ACHN (cell line): ENCODE measurements around the gene GSG1L.
"Not testable (repeated sequence)": the region's sequence is repeated elsewhere in the genome, so short reads cannot be mapped to it uniquely, and the experiment has no call there.

Source experiments
- DNase-seq: peaks from one replicate; pipeline ENCODE4 v3.0.0-alpha.2; 2015
- in situ Hi-C: cut with HindIII; loops from 2 replicates; pipeline ENCODE4 v1.10.0; 2017; ENCODE audit warnings: low sequenced_read_pairs, low pct_ligation_motif_present, low pct_unique_long_range_greater_than_20kb

The GSG1L gene

DNA sequence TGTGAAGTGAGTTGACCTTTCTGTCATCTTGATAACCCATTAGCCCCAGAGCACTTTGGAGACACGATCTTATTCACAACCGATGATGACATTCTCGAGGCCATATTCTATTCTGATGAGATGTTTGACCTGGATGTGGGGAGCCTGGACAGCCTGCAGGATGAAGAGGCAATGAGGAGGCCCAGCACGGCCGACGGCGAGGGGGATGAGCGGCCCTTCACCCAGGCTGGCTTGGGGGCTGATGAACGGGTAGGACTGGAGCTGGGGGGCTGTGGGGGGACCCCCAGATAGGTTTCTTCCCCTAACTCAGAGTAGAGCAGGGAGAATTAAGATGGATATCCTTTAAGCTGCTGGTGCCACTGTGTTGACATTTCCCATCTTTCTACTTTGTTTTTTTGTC is 311.8 kb downstream of the GSG1L start:
- in situ Hi-C loops, result no loop called here

DNA sequence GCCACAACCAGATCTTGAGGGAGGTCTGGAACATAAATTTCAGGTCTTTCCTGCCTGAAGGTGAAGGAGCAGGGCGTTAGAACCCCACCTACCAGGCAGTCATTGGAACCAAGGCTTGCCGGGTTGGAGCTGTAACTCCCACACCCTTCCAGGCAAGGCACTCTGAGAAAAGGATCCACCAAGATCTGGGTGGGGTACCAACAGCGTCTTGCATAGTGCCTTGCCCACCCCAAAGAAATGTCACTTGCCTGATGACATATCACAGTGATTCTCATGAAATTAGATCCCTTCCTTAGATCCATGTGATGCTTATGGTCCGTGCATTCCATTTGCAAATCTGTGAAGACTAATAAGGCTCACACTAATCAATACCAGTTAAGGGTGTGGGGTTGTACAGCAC is 312.3 kb downstream of the GSG1L start:
- no peak for DNase-seq

More for the DNA sequence above, 311.8 kb downstream of the GSG1L start:
- DNase-seq, result no peak

DNA sequence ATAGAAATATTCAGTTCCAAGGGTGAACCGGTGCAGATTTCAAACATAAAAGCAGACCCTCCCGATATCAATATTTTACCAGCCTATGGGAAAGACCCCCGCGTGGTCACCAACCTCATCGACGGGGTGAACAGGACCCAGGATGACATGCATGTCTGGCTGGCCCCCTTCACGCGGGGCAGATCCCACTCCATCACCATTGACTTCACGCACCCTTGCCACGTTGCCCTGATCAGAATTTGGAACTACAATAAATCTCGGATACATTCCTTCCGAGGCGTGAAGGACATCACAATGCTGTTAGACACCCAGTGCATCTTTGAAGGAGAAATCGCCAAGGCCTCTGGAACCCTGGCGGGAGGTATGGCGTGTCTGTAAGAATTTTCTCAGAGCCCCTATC is 313.6 kb downstream of the GSG1L start:
- in situ Hi-C loops, result no loop called here
- no peak for DNase-seq

More for the DNA sequence above, 312.3 kb downstream of the GSG1L start:
- in situ Hi-C loops, result no loop called here

DNA sequence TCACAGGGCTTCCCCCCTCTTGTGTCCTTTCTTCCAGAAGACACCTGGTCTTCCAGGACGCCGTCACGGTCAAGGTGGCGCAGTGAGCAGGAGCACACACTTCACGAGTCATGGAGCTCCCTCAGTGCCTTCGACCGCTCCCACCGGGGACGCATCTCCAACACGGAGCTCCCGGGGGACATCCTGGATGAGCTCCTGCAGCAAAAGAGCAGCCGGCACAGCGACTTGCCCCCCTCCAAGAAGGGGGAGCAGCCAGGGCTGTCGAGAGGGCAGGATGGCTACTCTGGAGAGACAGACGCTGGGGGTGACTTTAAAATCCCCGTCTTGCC is 314.0 kb downstream of the GSG1L start:
- DNase-seq, result no peak
- in situ Hi-C loops, result no loop called here

DNA sequence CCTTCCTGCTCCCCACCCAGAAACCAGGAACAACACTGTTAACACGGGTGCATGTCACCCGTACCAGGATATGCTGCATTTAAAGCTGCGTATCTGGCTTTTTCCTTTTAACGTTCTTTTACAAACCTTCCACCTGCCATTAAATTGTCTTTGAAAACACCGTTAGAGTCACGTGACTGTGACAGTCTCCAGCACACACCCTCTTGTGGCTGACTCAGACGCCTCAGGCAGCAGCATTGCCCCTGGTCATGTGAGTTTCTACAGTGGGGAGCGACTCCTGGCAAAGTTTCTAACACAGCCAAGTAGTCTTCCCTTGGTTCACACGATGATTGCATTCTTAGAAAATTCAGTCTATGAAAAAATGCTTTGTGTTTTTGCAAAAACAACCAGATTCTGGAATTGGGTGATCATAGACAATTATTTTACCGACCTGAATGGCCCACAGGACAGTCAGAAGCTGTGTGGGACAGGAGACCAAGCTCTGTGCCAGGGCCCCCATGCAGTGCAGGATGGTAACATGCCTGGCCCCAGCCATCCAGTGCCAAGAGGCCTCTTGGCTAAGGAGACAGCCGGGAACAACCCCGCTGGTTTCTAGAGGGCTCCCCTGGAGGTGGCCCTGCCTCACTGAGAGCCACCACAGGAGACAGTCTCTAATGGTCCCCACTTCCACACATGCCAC is 314.5 kb downstream of the GSG1L start:
- peak; percentile 81 for DNase-seq
- in situ Hi-C loops, result no loop called here

DNA sequence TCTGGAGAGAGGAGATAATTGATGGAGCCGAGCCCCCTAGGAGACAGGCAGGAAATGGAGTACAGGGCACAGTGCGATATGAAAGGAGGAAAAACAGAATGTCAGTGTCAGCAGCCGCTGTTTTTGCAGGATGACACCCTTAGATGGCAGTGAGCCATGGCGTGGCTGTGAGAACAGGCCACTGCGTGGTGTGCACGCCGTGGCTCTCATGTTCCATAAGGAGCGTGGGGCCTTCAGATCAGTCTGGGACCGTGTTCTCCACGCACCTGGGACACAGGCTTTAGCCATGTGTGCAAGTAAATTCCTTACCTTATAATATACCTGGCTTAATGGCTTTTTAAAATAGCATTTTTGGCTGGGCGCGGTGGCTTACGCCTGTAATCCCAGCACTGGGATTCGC is 315.6 kb downstream of the GSG1L start:
- in situ Hi-C loops, result no loop called here
- no peak for DNase-seq

DNA sequence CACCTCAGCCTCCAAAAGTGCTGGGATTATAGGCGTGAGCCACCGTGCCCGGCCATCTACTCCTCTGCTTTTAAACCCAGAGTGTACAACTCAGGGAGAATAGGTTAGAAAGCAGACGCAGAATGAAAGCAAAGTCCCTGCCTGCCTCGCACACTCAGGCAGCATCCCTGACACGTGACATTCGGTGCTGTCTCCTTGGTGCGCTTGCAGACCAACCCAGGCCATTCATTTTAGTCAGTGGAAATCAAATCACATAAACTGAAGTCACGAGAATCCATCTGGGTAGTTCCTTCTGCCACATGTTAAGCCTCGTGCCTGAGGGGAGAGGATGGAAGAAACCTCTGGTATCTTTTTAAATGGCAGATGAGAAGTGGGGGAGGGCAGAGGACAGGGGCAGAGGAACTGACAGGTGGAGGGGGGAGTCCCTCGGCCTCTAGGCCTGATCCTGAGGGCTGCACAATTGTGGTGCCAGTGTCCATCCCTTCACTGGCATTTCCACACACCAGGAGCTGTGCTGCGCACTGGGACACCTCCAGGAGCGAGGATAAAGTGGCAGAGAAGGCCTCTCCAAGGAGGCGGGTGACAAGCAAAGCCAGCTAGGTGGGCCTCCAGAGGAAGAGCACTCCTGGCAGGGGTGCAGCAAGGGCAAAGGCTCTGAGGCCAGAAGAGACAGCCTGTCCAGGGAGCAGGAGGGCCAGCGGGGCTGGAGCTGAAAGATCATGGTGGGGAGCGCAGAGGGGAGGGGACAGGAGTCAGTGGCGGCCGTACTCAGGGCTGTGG is 317.2 kb downstream of the GSG1L start:
- in situ Hi-C loops, result no loop called here

DNA sequence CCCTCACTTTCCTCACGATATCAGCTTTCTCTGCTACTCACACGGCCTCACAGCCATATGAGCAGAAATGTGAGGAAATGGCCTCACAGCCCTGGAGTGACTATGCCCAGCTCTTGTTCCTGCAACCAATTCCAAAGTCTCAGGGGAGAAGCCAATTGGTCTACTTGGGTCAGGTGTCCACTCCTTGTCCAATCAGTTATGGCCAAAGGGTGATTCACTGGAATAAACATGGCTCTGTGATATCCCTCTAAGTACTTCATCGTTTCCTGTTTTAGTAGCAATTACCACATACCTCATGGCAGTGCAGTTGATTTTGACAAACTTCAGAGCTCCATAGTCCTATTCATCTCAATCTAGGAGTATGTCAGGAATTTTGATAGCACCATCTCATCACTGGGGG is 318.2 kb downstream of the GSG1L start:
- in situ Hi-C loops, result no loop called here
- no peak for DNase-seq

More for the DNA sequence above, 317.2 kb downstream of the GSG1L start:
- no peak for DNase-seq

DNA sequence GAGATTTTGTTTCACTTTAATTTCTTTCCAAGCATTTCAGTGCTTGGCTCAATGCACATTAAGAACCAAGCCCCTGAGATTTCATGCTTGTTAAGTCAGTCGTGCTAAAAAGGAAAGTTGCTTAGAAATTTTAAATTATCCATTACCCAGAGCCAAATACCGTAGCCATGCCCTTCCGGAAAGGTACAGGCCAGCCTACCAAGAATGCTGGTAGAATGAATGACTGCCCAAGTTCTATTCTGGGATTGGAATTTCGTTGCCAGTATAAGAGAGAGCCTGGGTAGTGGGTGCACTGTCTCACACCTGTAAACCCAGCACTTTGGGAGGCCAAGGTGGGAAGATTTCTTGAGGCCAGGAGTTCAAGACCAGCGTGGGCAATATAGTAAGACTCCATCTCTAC is 319.6 kb downstream of the GSG1L start:
- in situ Hi-C loops, result no loop called here
- DNase-seq, result no peak

DNA sequence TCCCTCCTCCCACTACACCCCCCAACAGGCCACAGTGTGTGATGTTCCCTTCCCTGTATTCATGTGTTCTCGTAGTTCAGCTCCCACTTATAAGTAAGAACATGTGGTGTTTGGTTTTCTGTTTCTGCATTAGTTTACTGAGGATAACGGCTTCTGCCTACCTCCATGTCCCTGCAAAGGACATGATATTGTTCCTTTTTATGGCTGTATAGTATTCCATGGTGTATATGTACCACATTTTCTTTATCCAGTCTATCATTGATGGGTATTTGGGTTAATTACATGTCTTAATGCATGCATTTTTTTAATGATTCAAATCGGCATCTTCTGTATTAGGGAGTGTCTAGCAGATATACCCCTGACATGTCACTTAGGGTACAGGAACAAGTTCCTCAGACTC is 320.5 kb downstream of the GSG1L start:
- in situ Hi-C loops, DNase-seq: not testable (repeated sequence)

DNA sequence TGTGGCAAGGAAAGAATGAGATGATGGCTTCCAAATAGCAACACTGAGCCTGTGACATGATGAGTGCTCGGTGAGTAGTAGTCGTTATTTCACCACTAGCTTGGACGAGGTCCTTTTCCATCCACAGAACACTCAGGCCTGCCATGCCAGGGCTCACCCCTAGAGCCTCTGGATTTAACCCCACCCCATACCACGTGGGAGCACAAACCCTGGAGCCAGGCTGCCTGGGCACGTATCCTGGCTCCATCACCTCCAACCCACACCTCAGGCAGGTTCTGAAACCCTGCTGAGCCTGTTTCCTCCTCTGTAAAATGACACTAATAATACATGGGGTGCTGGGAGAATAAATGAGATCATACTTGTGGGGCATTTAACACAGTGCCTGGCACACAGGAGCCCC is 321.2 kb downstream of the GSG1L start:
- in situ Hi-C loops, result no loop called here
- DNase-seq, result no peak

DNA sequence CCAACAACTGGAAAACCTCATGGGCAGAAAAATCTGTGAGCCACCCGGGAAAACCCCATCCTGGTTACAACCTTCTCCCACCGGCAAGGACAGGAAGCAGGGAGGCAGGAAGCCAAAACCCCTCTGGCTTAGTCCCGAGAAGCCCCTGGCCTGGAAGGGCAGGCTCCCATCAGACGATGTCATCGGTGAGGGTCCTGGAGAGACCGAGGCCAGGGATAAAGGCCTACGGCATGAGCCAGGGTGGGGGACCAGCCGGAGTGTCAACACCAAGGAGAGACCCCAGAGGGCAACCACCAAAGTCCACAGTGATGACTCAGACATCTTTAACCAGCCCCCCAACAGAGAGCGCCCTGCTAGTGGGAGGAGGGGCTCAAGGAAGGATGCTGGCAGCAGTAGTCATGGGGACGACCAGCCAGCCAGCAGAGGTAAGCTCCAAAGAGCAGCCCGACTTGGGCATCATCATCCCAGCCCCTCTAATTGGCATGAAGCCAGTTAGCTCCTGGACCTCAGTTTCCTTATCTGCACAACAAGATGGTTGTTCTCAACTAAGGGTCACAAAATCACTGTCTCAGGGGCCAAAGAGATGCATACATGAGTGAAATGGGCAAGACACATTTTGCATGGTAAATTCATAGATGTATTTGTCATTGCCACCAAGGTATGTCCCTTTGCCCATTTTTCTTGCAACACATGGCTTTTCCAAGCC is 322.9 kb downstream of the GSG1L start:
- in situ Hi-C loops, result no loop called here

DNA sequence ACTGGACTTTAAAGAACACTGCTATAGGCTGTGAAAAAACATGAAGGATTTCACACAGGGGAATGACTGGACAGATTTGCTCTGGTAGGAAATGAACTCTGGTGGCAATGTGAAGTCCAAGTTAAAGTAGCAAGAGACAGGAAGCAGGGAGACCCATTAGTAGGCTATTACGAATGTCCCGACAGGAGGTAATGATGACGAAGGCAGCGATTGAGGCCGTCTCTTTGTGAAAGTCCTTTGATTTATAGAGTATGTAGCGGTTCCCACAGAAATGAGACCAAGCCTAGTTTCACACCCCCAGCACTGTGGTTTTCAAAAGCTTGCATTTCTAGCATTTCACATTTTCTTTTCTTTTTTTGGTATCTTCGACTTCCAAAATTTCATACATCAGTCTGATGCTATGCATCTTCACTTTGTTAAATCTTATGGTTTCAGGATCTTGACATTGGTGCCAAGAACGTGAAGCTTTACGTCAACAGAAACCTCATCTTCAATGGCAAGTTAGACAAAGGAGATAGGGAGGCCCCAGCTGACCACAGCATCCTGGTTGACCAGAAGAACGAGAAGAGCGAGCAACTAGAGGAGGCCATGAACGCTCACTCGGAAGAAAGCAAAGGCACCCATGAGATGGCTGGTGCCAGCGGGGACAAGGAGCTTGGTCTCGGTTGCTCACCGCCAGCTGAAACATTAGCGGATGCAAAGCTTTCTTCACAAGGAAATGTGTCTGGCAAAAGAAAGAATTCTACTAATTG is 323.7 kb downstream of the GSG1L start:
- in situ Hi-C loops, result no loop called here
- DNase-seq, result no peak

More for the DNA sequence above, 322.9 kb downstream of the GSG1L start:
- DNase-seq, result no peak

DNA sequence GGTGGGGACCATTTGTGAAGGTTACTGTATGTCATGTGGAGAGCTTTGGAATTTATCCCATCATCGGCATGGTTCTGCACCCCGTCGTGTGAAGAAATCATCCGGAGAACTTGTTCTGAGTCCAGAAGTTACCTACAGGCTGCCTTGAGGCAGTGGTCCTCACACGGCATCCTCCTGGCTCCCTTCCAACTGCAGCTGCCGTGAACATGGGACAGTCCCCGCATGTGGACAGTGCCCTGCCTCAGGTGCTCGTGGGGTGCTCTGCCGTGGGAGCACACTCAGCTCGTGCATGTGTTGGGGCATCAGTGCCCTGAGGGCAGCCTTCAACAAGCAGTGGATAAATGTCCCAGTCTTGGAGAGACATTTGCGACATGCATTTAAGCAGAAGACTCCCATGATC is 324.9 kb downstream of the GSG1L start:
- in situ Hi-C loops, result no loop called here
- DNase-seq, result no peak
